ENCODE data around the gene CCNJL. TPM values are rescaled to one million over a fixed set of nuclear protein-coding genes. Genes with fewer than 3 reads are reported as not detected.
A peak's percentile ranks its signal among the peaks of the same experiment; 100 is the strongest.

The CCNJL gene
- total RNA-seq, 1 donor from 2014 or later, result 123 TPM

DNA sequence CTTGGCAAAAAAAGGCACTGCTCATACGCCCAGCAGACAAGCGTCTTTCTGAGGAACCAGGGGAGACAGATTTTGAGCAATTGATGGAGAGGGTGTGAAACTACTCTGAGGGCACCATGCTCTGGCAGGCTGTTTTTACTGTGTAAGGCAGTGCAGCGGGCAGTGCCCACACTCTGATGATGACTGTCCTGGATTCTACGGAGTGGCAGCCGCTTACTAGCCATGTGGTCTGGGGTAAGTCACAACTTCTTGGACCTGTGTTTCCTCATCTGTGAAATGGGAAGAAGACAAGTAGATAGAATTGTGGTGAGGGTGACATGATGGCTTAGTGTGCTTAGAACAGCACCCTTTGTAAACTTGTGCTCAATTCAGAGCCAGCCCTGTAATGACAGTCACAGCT lies 44.2 kb downstream of the CCNJL start:
- H3K4me3 Mint-ChIP-seq (ENCODE audit: unreplicated experiment), result no peak overlapping the region
- peak overlapping the region; percentile 68 for H3K27ac Mint-ChIP-seq (ENCODE audit: unreplicated experiment)
- H3K9me3 Mint-ChIP-seq (ENCODE audit: unreplicated experiment), result peaks cover 16% of the 10 kb centered on the region
- DNase-seq, result no peak
- peaks cover 8% of the 10 kb centered on the region for H3K36me3 Mint-ChIP-seq (ENCODE audit: unreplicated experiment)
- H3K27me3 Mint-ChIP-seq (ENCODE audit: unreplicated experiment), result peaks cover 6% of the 10 kb centered on the region
- TF ChIP-seq, protein P1, sequence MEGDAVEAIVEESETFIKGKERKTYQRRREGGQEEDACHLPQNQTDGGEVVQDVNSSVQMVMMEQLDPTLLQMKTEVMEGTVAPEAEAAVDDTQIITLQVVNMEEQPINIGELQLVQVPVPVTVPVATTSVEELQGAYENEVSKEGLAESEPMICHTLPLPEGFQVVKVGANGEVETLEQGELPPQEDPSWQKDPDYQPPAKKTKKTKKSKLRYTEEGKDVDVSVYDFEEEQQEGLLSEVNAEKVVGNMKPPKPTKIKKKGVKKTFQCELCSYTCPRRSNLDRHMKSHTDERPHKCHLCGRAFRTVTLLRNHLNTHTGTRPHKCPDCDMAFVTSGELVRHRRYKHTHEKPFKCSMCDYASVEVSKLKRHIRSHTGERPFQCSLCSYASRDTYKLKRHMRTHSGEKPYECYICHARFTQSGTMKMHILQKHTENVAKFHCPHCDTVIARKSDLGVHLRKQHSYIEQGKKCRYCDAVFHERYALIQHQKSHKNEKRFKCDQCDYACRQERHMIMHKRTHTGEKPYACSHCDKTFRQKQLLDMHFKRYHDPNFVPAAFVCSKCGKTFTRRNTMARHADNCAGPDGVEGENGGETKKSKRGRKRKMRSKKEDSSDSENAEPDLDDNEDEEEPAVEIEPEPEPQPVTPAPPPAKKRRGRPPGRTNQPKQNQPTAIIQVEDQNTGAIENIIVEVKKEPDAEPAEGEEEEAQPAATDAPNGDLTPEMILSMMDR (IDR thresholded peaks at IDR 0.05; ENCODE audit: partially characterized antibody, unreplicated experiment), result no peak
- H3K4me1 Mint-ChIP-seq (ENCODE audit: low read depth, unreplicated experiment), result peaks cover 60% of the 10 kb centered on the region

DNA sequence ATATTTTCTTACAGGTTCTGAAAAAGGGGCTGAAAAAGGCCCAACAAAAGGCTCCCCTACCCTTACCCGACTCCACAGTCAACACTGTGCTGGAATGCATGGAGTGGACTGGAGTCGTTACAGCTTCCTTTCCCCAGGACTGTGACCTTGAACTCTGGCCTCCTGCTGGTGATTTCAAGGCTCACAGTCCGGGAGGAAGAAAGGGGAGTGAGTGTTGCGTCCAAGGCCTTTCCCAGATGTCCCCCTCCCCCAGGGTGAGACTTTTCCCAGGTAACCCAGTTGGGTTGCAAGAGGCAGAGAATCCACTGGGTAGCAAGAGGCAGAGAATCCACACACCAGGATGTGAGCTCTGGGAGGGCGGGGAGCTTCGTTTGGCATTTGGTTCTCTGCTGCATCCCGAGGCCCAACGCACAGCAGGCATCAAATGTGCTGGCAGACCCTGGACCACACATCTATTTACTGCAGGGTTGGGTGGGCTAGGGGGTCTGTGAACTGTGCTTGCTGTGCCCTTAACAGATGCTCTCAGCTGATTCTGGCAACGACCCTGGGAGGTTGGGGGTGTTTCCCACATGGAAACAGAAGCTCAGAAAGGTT lies 45.5 kb downstream of the CCNJL start:
- peak; percentile 60 for DNase-seq
- Mint-ChIP-seq H3K9me3 (ENCODE audit: unreplicated experiment) (peaks cover 26% of the 10 kb centered on the region), H3K4me3 (ENCODE audit: unreplicated experiment) (no peak overlapping the region), H3K36me3 (ENCODE audit: unreplicated experiment) (peaks cover 8% of the 10 kb centered on the region), H3K27ac (ENCODE audit: unreplicated experiment) (peak overlapping the region; percentile 82), H3K27me3 (ENCODE audit: unreplicated experiment) (peaks cover 15% of the 10 kb centered on the region), H3K4me1 (ENCODE audit: low read depth, unreplicated experiment) (peaks cover 65% of the 10 kb centered on the region)
- TF ChIP-seq, protein P1 (IDR thresholded peaks at IDR 0.05; ENCODE audit: partially characterized antibody, unreplicated experiment), result peak; percentile 67

DNA sequence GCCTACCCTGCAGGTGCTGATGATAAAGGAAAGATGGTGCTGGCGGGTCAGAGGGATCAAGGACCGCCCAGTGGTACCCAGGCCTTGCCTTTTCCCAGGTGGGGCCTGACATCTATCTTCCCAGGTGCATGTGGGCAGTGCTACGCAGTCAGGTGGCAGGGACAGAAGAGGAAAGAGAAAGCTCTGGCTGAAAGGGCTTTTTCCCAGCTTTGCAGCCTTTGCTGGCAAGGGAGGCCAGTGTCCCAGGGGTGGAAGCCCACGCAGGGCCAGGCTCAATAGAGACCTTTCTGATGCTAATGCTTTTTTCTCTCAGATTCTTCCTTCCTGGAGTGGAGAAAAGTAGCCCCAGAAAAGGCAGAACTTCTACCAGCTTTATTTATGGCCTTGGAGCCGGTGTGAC lies 46.3 kb downstream of the CCNJL start:
- Mint-ChIP-seq H3K36me3 (ENCODE audit: unreplicated experiment) (peaks cover 8% of the 10 kb centered on the region), H3K4me1 (ENCODE audit: low read depth, unreplicated experiment) (peaks cover 67% of the 10 kb centered on the region), H3K4me3 (ENCODE audit: unreplicated experiment) (peak overlapping the region; percentile 55), H3K27ac (ENCODE audit: unreplicated experiment) (peak overlapping the region; percentile 22), H3K9me3 (ENCODE audit: unreplicated experiment) (peaks cover 33% of the 10 kb centered on the region), H3K27me3 (ENCODE audit: unreplicated experiment) (peaks cover 17% of the 10 kb centered on the region)
- TF ChIP-seq, protein P1 (IDR thresholded peaks at IDR 0.05; ENCODE audit: partially characterized antibody, unreplicated experiment), result no peak
- DNase-seq, result no peak

DNA sequence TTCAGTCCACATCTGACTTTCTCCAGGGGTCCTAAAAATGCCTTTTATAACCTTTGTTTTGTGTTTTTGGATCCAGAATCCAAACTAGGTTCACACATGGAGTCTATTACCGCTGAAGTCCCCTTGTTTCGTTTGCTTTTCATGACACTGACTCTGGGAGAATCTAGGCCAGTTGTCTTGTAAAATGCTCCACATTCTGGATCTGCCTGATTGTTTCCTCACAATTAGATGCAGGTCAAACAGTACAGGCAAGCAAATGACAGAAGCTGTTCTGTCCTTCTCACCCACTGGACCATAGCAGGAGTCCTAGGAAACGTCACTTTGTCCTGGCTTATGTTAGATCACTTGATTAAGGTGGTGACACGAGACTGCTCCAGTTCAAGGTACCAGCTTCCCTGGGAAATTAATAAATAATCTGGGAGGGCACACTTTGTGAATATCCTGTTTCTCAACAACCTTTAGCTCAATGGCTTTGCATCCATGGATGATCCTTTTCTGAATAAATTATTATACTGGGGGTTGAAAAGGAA lies 49.0 kb downstream of the CCNJL start:
- peaks cover 38% of the 10 kb centered on the region for H3K9me3 Mint-ChIP-seq (ENCODE audit: unreplicated experiment)
- peaks cover 83% of the 10 kb centered on the region for H3K4me1 Mint-ChIP-seq (ENCODE audit: low read depth, unreplicated experiment)
- H3K27me3 Mint-ChIP-seq (ENCODE audit: unreplicated experiment), result peaks cover 28% of the 10 kb centered on the region
- TF ChIP-seq, protein P1 (IDR thresholded peaks at IDR 0.05; ENCODE audit: partially characterized antibody, unreplicated experiment), result no peak
- peaks cover 8% of the 10 kb centered on the region for H3K36me3 Mint-ChIP-seq (ENCODE audit: unreplicated experiment)
- H3K4me3 Mint-ChIP-seq (ENCODE audit: unreplicated experiment), result peak overlapping the region; percentile 86
- DNase-seq, result no peak
- peak overlapping the region; percentile 97 for H3K27ac Mint-ChIP-seq (ENCODE audit: unreplicated experiment)
